ENCODE data around the gene AGTPBP1. TPM values are rescaled to one million over a fixed set of nuclear protein-coding genes. Genes with fewer than 3 reads are reported as not detected.
"Not testable (repeated sequence)": the region's sequence is repeated elsewhere in the genome, so short reads cannot be mapped to it uniquely, and the experiment has no call there.

Gene AGTPBP1
- total RNA-seq = 26.7 TPM

GRCh38 chr9:85741875-85742596 is at the start of gene AGTPBP1:
Gene AGTPBP1 (minus strand): TSS chr9:85741954. CDS start chr9:85712533, 29,421 bp downstream.
- peak; percentile 92 for DNase-seq

GRCh38 chr9:85786116-85786515 is 44.4 kb upstream of the AGTPBP1 start:
- DNase-seq = not testable (repeated sequence)

- DNase-seq = not testable (repeated sequence)
Observed at GRCh38 chr9:85773844-85774243, 32.1 kb upstream of the AGTPBP1 start.

- DNase-seq = not testable (repeated sequence)
Observed at GRCh38 chr9:85761802-85762201, 20.0 kb upstream of the AGTPBP1 start.

DNA sequence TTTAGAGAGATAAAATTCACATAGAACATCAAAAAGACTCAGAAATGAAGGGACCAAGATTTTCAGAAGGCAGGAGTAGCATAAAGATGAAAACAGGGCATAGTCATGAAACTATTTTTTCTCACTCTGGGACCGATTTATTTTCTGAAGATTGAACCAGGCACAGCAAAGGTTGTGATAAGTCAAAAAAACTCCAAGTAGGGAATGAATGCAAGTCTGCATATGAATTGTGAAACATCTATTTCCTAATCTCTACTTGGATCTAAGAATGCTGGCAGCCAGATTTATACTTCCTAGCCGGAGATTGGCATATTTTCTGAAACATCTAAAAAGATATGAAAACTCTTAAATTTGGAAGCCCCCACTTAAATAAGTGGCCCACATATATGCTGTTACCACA is 16.0 kb upstream of the AGTPBP1 start:
- DNase-seq = not testable (repeated sequence)

DNA sequence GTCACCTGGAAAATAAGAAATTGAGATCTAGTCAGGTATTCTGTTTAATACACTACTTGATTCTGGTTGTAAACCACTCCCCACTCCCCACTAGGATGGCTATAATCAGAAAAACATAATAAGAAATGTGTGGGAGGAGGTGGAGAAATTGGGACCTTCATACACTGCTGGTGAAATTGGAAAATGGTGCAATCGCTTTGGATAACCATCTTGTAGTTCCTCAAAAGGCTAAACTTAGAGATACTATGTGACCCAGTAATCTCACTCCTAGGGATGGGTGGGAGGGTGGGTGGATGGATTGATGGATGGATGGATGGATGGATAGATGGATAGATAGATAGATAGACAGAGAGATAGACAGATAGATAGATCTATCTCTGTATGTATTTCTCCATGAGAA is 14.5 kb upstream of the AGTPBP1 start:
- DNase-seq = not testable (repeated sequence)

GRCh38 chr9:85746309-85746708 is 4.6 kb upstream of the AGTPBP1 start:
- DNase-seq = no peak

DNA sequence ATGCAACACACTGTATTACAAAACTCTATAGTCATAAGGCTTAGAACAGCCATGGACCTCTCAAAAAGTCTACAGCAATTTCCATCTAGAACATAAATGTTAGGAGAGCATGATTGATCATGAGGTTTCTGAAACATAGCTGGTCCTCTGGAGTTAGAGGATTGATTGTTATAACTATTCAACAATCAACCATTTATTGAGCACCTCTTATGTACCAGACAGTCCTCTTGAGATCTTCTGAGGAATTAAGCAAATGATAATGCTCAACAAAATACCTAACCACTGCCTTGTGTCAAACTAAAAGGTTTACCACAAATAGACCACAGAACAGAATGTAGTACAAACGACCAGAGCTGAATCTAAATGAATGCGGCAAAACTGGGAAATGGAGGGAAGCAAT is 3.4 kb upstream of the AGTPBP1 start:
- DNase-seq = no peak

GRCh38 chr9:85744480-85744879 is 2.7 kb upstream of the AGTPBP1 start:
- no peak for DNase-seq

DNA sequence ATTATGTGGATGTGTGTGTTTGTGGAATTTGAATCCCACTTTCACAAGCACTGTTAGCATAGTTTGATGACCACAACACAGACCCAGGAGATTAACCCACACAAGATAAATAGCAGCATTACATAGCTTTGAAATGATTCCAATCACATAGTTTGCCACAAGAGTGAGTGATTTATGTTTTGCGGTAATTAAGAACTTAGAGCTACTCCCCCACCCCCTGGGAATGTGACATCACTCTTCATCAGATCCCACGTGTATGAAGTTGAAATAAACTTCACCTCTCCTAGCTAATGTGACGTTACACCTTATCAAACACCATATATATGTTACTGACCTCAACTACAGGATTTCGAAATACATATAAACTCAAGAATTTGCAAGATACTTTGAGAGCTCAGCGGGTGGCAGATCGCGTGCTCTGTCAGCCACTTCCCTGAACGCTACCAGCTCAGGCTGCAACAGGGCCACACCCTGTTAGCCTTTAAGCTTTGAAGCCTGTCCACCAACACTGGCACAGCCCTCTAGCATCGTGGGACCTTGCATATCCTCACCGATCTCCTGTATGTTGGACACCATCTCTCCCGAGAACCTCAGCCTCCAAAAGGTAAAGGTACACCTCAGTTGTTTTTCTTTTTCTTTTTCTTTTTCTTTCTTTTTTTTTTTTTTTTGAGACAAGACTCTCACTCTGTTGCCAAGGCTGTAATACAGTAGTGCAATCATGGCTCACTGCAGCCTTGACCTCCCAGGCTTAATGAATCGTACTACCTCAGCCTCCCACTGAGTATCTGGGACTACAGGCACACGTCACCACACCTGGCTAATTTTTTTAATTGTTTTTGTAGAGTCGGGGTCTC is 1.7 kb upstream of the AGTPBP1 start:
- peak; percentile 47 for DNase-seq

DNA sequence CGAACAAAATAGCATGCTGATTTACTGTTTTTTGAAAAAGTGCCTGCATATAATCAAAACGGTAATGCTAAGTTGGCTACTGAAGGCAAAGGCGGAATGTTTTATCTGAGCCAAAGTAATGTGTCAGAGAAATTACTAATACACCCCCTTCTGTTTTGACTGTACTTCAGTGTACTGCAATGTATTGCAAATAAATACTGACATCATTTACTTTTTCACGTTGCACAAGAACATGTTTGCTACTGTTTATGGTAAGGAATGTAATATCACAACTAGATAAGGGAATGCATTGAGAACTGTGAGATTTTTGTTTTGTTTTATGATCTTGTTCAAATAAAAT is 813 bp upstream of the AGTPBP1 start:
- peak; percentile 66 for DNase-seq

DNA sequence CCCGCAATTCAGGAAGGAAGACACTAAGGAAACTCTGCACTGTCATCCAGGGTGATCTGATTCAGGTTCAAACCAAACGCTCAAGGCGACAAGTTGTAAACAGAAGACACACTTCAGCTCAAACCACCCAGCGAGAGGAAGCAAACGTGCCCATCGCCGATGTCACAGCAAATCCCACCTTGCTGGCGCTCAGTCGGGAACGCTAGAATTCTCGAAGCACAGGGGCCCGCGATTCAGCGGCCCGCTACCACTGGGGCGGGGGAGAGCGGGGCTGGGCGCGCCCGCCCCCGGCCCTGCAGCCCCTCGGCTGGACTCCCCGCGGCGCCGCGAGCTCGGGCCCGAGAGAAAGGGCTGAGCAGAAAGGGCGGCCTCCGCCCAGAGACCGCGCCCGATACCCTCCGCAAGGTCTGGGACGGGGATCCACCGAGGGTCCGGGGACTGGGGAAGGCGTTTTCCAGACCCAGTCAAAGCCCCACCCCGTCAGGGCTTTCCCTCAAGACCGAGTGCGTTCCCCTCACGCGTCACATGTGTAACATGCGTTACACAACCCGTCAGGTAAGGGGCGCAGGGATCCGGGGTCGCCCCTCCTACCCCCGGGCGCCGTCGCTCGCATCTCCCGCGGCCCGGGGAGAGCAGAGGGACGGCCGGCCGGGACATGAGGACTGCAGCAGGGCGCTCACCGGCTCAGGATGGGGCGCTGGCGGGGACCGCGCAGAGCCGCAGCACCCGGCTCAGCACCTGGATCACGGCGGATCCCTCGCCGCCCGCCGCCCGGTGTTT is 469 bp downstream of the AGTPBP1 start:
- peak; percentile 40 for DNase-seq

GRCh38 chr9:85740787-85741094 is 1.0 kb downstream of the AGTPBP1 start:
- DNase-seq = peak; percentile 17

- DNase-seq = no peak
Observed at GRCh38 chr9:85738509-85738908, 3.2 kb downstream of the AGTPBP1 start.

- DNase-seq = no peak
Observed at GRCh38 chr9:85737671-85738070, 4.1 kb downstream of the AGTPBP1 start.

- DNase-seq = no peak
Observed at GRCh38 chr9:85730916-85731630, 10.7 kb downstream of the AGTPBP1 start.

DNA sequence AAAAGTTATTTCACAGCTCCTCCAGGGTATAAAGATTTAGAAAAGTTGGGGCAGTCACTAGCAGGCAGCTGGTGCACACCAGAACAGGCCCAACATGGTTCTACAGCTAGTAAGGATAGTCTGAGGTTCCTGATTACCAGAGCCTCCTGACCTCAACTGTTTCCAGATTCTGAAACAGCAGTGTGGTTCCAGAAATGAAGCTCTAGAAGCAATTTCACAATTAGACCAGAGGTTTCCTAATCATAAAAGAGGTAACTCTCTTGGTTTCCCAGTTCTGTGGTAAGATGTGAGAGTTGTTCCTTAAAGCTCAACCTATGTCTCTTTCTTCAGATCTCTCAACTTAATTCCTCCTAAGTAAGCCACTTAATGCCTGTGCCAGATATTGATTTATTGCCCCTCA is 11.9 kb downstream of the AGTPBP1 start:
- DNase-seq = no peak

GRCh38 chr9:85727500-85727899 is 14.3 kb downstream of the AGTPBP1 start:
- no peak for DNase-seq

DNA sequence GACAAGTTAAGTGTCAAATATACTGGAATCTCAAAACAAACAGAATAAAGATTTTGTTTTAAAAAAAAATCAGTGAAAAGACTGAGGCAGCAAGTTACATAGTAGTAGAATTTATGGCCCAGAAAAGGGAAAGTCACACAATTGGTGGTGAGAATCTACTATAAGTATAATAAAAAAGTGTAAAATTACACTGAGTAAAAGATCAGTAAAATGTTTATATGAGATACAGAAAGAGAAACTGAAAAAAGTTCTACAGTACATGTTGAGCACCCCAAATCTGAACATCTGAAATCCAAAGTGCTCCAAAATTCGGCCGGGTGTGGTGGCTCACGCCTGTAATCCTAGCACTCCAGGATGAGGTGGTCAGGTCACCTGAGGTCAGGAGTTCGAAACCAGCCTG is 15.0 kb downstream of the AGTPBP1 start:
- no peak for DNase-seq

DNA sequence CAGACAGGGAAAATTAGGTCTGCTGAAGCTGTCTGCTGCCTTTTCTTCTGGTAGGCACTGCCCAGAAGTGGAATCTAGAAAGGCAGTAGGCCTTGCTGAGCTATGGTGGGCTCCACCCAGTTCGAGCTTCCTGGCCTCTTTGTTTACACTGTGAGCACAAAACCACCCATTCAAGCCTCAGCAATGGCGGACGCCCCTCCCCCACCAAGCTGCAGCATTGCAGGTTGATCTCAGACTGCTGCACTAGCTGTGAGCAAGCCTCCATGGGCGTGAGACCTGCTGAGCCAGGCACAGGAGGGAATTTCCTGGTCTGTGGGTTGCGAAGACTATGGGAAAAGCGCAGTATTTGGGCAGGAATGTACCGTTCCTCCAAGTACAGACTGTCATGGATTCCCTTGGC is 18.5 kb downstream of the AGTPBP1 start:
- no peak for DNase-seq

- not testable (repeated sequence) for DNase-seq
Observed at GRCh38 chr9:85719411-85719810, 22.3 kb downstream of the AGTPBP1 start.

DNA sequence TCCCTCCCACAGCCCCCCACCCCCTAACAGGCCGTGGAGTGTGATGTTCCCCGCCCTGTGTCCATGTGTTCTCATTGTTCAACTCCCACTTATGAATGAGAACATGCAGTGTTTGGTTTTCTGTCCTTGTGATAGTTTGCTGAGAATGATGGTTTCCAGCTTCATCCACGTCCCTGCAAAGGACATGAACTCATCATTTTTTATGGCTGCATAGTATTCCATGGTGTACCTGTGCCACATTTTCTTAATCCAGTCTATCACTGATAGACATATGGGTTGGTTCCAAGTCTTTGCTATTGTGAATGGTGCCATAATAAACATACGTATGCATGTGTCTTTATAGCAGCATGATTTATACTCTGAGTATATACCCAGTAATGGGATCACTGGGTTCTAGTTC is 23.9 kb downstream of the AGTPBP1 start:
- not testable (repeated sequence) for DNase-seq
